ENCODE data around the gene GREB1L. TPM values are rescaled to one million over a fixed set of nuclear protein-coding genes. Genes with fewer than 3 reads are reported as not detected.

Gene GREB1L
- polyA plus RNA-seq, 1 donor from 2014 or later = 23.3 TPM

DNA sequence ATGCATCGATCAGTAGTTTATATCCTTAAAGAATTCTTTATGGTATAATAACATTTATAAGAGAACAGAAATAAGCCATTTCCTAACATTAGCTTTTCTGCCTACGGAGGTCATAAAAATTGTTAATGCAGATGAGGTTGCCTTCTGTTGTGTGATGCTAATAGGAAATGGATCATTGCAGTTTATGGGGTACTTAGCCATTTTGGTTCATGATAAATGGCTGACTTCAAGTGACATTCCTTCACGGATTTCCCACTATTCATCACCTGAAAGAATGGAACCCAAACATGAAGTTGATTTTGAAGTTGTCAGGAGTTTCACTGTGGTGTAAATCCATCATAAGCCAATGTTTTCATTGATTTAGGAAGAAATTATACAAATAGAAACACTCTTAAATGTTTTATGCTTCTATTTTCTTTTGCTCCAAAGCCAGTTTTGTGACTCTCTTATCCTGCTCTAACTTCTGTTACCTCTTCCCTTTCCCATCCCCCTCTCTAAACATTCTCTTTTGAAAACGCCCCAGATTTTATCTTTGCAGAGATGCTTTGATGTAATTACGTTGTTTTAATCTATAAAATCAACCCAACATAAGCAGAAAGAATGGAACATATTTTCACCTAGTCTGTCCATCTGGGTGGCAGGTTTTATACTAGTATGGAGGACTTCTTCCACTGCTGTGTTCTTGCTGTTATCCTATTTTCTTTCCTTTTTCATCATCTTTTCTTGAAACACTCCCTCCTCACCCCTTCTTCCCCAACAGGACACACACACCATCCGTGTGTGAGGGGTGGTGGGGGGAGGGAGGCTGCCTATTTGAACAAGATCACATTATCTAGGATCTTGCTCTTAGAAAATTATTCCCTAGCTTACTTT lies 58.2 kb downstream of the GREB1L start:
- Histone ChIP-seq H3F3A (ENCODE audit: insufficient read depth, low read length, poor library complexity, severe bottlenecking) (no peaks in the 10 kb centered on the region), H2AFZ (ENCODE audit: low read depth, low read length) (no peak overlapping the region), H3K4me2 (ENCODE audit: low read length) (no peak overlapping the region), H3K9ac (ENCODE audit: low read length) (no peak overlapping the region), H3K9me3 (ENCODE audit: low read length) (no peaks in the 10 kb centered on the region), H3K36me3 (ENCODE audit: insufficient read depth, low read length) (no peaks in the 10 kb centered on the region), H3K27me3 (ENCODE audit: insufficient read depth, low read depth, low read length) (no peaks in the 10 kb centered on the region), H4K20me1 (ENCODE audit: insufficient read depth) (no peaks in the 10 kb centered on the region), H3K4me3 (ENCODE audit: low read length) (no peak overlapping the region), H3K9me2 (ENCODE audit: insufficient read depth, low read length) (no peaks in the 10 kb centered on the region), H3K79me2 (replicated peaks; ENCODE audit: insufficient read depth, low read length) (no peaks in the 10 kb centered on the region), H3K27ac (ENCODE audit: low read length) (no peak overlapping the region)
- no peak for TF ChIP-seq SMC3 (conservative IDR thresholded peaks at IDR 0.05; ENCODE audit: poor library complexity)
- TF ChIP-seq, protein P1, sequence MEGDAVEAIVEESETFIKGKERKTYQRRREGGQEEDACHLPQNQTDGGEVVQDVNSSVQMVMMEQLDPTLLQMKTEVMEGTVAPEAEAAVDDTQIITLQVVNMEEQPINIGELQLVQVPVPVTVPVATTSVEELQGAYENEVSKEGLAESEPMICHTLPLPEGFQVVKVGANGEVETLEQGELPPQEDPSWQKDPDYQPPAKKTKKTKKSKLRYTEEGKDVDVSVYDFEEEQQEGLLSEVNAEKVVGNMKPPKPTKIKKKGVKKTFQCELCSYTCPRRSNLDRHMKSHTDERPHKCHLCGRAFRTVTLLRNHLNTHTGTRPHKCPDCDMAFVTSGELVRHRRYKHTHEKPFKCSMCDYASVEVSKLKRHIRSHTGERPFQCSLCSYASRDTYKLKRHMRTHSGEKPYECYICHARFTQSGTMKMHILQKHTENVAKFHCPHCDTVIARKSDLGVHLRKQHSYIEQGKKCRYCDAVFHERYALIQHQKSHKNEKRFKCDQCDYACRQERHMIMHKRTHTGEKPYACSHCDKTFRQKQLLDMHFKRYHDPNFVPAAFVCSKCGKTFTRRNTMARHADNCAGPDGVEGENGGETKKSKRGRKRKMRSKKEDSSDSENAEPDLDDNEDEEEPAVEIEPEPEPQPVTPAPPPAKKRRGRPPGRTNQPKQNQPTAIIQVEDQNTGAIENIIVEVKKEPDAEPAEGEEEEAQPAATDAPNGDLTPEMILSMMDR (IDR thresholded peaks at IDR 0.05; ENCODE audit: poor library complexity, severe bottlenecking) = no peak
- TF ChIP-seq POLR2AphosphoS5 (IDR thresholded peaks at IDR 0.05) = no peak
- TF ChIP-seq EZH2 (IDR thresholded peaks at IDR 0.05; ENCODE audit: borderline replicate concordance, insufficient read depth, low read length, poor library complexity, severe bottlenecking) = no peak

DNA sequence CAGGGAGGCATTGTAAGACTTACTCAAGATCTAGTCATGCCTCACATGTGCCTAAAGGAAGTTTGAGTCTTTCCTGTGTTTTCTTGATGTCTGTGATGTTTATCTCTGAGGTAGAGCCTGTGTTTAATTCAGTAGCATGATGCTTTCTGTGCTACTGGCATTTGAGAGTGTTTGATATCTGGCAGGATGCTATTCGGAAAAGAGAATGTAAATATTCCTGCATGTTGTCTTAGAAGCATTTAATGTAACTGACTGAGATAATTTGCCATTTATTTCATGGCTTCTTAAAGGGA lies 58.8 kb downstream of the GREB1L start:
- no peaks in the 10 kb centered on the region for H3K79me2 ChIP-seq (replicated peaks; ENCODE audit: insufficient read depth, low read length)
- H3K9me2 ChIP-seq (ENCODE audit: insufficient read depth, low read length) = no peaks in the 10 kb centered on the region
- H3K36me3 ChIP-seq (ENCODE audit: insufficient read depth, low read length) = no peaks in the 10 kb centered on the region
- H4K20me1 ChIP-seq (ENCODE audit: insufficient read depth) = no peaks in the 10 kb centered on the region
- no peaks in the 10 kb centered on the region for H3F3A ChIP-seq (ENCODE audit: insufficient read depth, low read length, poor library complexity, severe bottlenecking)
- H3K4me3 ChIP-seq (ENCODE audit: low read length) = no peak overlapping the region
- TF ChIP-seq EZH2 (IDR thresholded peaks at IDR 0.05; ENCODE audit: borderline replicate concordance, insufficient read depth, low read length, poor library complexity, severe bottlenecking) = no peak
- no peak for TF ChIP-seq TAF1 (IDR thresholded peaks at IDR 0.05; ENCODE audit: low read depth)
- TF ChIP-seq SMC3 (conservative IDR thresholded peaks at IDR 0.05; ENCODE audit: poor library complexity) = no peak
- TF ChIP-seq, protein P2, sequence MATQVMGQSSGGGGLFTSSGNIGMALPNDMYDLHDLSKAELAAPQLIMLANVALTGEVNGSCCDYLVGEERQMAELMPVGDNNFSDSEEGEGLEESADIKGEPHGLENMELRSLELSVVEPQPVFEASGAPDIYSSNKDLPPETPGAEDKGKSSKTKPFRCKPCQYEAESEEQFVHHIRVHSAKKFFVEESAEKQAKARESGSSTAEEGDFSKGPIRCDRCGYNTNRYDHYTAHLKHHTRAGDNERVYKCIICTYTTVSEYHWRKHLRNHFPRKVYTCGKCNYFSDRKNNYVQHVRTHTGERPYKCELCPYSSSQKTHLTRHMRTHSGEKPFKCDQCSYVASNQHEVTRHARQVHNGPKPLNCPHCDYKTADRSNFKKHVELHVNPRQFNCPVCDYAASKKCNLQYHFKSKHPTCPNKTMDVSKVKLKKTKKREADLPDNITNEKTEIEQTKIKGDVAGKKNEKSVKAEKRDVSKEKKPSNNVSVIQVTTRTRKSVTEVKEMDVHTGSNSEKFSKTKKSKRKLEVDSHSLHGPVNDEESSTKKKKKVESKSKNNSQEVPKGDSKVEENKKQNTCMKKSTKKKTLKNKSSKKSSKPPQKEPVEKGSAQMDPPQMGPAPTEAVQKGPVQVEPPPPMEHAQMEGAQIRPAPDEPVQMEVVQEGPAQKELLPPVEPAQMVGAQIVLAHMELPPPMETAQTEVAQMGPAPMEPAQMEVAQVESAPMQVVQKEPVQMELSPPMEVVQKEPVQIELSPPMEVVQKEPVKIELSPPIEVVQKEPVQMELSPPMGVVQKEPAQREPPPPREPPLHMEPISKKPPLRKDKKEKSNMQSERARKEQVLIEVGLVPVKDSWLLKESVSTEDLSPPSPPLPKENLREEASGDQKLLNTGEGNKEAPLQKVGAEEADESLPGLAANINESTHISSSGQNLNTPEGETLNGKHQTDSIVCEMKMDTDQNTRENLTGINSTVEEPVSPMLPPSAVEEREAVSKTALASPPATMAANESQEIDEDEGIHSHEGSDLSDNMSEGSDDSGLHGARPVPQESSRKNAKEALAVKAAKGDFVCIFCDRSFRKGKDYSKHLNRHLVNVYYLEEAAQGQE (IDR thresholded peaks at IDR 0.05; ENCODE audit: borderline replicate concordance) = no peak
- TF ChIP-seq POLR2AphosphoS5 (IDR thresholded peaks at IDR 0.05) = no peak
- no peak for TF ChIP-seq EP300 (conservative IDR thresholded peaks at IDR 0.05; ENCODE audit: poor library complexity, severe bottlenecking)
- TF ChIP-seq, protein P1 (IDR thresholded peaks at IDR 0.05; ENCODE audit: poor library complexity, severe bottlenecking) = no peak
- no peaks in the 10 kb centered on the region for H3K9me3 ChIP-seq (ENCODE audit: low read length)
- H3K27ac ChIP-seq (ENCODE audit: low read length) = no peak overlapping the region
- H3K27me3 ChIP-seq (ENCODE audit: insufficient read depth, low read depth, low read length) = no peaks in the 10 kb centered on the region
- no peak overlapping the region for H3K9ac ChIP-seq (ENCODE audit: low read length)
- H2AFZ ChIP-seq (ENCODE audit: low read depth, low read length) = no peak overlapping the region
- H3K4me2 ChIP-seq (ENCODE audit: low read length) = no peak overlapping the region
